Measurements from ENCODE around the gene EHHADH. TPM values are rescaled to one million over a fixed set of nuclear protein-coding genes. Genes with fewer than 3 reads are reported as not detected.

The EHHADH gene
- total RNA-seq, 1 experiment from 2014 or later = 20.1 TPM

- peaks cover 13% of the 10 kb centered on the region for H3K36me3 Mint-ChIP-seq (ENCODE audit: insufficient read depth, unreplicated experiment)
- no peaks in the 10 kb centered on the region for H3K9me3 Mint-ChIP-seq (ENCODE audit: low read depth, unreplicated experiment)
- intact Hi-C loops (cut with micrococcal nuclease; ENCODE audit: unreplicated experiment) = no loop called here
- DNase-seq = no peak
- BruUV-seq (replicated peaks) = no TSS peak
- no peaks in the 10 kb centered on the region for H3K4me1 Mint-ChIP-seq (ENCODE audit: low read depth, unreplicated experiment)
- no peak overlapping the region for H3K4me3 Mint-ChIP-seq (ENCODE audit: low read depth, unreplicated experiment)
- H3K27me3 Mint-ChIP-seq (ENCODE audit: unreplicated experiment) = peaks cover 7% of the 10 kb centered on the region
- no peak overlapping the region for H3K27ac Mint-ChIP-seq (ENCODE audit: unreplicated experiment)
- TF ChIP-seq, protein P1, sequence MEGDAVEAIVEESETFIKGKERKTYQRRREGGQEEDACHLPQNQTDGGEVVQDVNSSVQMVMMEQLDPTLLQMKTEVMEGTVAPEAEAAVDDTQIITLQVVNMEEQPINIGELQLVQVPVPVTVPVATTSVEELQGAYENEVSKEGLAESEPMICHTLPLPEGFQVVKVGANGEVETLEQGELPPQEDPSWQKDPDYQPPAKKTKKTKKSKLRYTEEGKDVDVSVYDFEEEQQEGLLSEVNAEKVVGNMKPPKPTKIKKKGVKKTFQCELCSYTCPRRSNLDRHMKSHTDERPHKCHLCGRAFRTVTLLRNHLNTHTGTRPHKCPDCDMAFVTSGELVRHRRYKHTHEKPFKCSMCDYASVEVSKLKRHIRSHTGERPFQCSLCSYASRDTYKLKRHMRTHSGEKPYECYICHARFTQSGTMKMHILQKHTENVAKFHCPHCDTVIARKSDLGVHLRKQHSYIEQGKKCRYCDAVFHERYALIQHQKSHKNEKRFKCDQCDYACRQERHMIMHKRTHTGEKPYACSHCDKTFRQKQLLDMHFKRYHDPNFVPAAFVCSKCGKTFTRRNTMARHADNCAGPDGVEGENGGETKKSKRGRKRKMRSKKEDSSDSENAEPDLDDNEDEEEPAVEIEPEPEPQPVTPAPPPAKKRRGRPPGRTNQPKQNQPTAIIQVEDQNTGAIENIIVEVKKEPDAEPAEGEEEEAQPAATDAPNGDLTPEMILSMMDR (IDR thresholded peaks at IDR 0.05; ENCODE audit: unreplicated experiment) = no peak
- CTCF ChIA-PET = interaction anchor here (1.7 kb wide), 1 partner anchor 8 kb away, joined by 4 read pairs; no protein-coding TSS in a partner anchor
Observed at GRCh38 chr3:185155678-185156077, 98.2 kb downstream of the EHHADH start.

DNA sequence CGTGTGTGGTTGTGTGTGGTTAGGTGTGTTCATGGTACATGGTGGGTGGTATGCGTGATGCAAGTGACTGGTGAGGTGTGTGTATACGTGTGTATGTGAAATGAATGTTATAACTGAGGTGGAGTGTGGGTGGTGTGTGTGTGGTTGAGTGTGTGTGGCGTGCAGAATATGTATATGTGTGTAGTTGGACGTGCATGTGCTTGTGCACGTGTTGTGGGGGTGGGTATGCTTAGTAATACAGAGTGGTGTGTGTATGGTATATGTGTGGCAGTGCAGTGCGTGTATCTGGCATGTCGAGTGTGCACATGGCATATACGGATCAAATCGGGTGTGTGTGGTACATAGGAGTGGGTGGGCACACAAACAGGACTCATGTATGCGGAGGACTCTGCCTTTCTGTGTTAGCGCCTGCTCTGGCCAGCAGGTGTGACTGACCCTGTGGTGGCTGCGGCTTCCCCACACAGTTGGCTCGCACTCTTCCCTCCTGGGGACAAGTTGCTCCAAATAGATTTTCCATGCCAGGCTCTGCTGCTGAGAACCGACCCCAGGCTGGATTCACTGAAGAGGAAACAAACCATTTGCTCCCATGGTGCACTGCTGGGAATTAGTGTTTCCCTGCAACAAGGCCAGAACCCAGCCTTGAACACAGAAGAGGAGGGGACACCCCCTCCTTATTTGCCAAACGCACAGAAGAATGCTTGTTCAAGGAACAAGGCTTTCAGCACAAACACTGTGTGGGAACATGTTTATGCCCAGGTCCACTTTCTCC, 99.8 kb downstream of the EHHADH start:
- intact Hi-C loops (cut with micrococcal nuclease; ENCODE audit: unreplicated experiment) = no loop called here
- no peaks in the 10 kb centered on the region for H3K4me1 Mint-ChIP-seq (ENCODE audit: low read depth, unreplicated experiment)
- no peaks in the 10 kb centered on the region for H3K9me3 Mint-ChIP-seq (ENCODE audit: low read depth, unreplicated experiment)
- peaks cover 13% of the 10 kb centered on the region for H3K36me3 Mint-ChIP-seq (ENCODE audit: insufficient read depth, unreplicated experiment)
- TF ChIP-seq, protein P1 (IDR thresholded peaks at IDR 0.05; ENCODE audit: unreplicated experiment) = no peak
- no peak overlapping the region for H3K27ac Mint-ChIP-seq (ENCODE audit: unreplicated experiment)
- H3K27me3 Mint-ChIP-seq (ENCODE audit: unreplicated experiment) = no peaks in the 10 kb centered on the region
- DNase-seq = no peak
- no peak overlapping the region for H3K4me3 Mint-ChIP-seq (ENCODE audit: low read depth, unreplicated experiment)
- CTCF ChIA-PET = interaction anchor here (0.6 kb wide), 1 partner anchor 91 kb away, joined by 4 read pairs; no protein-coding TSS in a partner anchor
- no TSS peak for BruUV-seq (replicated peaks)

- Mint-ChIP-seq H3K9me3 (ENCODE audit: low read depth, unreplicated experiment) (no peaks in the 10 kb centered on the region), H3K4me3 (ENCODE audit: low read depth, unreplicated experiment) (no peak overlapping the region), H3K27ac (ENCODE audit: unreplicated experiment) (no peak overlapping the region), H3K27me3 (ENCODE audit: unreplicated experiment) (no peaks in the 10 kb centered on the region), H3K4me1 (ENCODE audit: low read depth, unreplicated experiment) (no peaks in the 10 kb centered on the region), H3K36me3 (ENCODE audit: insufficient read depth, unreplicated experiment) (peaks cover 13% of the 10 kb centered on the region)
- peak; percentile 28 for DNase-seq
- intact Hi-C loops (cut with micrococcal nuclease; ENCODE audit: unreplicated experiment) = no loop called here
- CTCF ChIA-PET = interaction anchor here (0.6 kb wide), 1 partner anchor 91 kb away, joined by 4 read pairs; no protein-coding TSS in a partner anchor
- TF ChIP-seq, protein P1 (IDR thresholded peaks at IDR 0.05; ENCODE audit: unreplicated experiment) = no peak
- no TSS peak for BruUV-seq (replicated peaks)
Observed at GRCh38 chr3:185153171-185153771, 100.6 kb downstream of the EHHADH start.

- H3K27ac Mint-ChIP-seq (ENCODE audit: unreplicated experiment) = no peak within 1 kb of the TSS
- DNase-seq = peak; percentile 52
Observed at GRCh38 chr3:185152410-185153170, 101.3 kb downstream of the EHHADH start, which contains the start of gene C3orf70. Gene C3orf70, minus strand, starts transcription at chr3:185153060. Its CDS starts 237 bp downstream, at chr3:185152823.

More at GRCh38 chr3:185152410-185153170, 101.3 kb downstream of the EHHADH start, which contains the start of gene C3orf70:
- Mint-ChIP-seq H3K36me3 (ENCODE audit: insufficient read depth, unreplicated experiment) (peaks cover 13% of the 10 kb centered on the region), H3K9me3 (ENCODE audit: low read depth, unreplicated experiment) (no peaks in the 10 kb centered on the region), H3K4me3 (ENCODE audit: low read depth, unreplicated experiment) (no peak within 1 kb of the TSS), H3K27me3 (ENCODE audit: unreplicated experiment) (no peaks in the 10 kb centered on the region), H3K4me1 (ENCODE audit: low read depth, unreplicated experiment) (no peaks in the 10 kb centered on the region)
- CTCF ChIA-PET = interaction anchor here (0.5 to 1.3 kb wide), 3 partner anchors 19 to 1339 kb away, joined by 3 to 6 read pairs (median 4); no protein-coding TSS in a partner anchor
- TF ChIP-seq, protein P1 (IDR thresholded peaks at IDR 0.05; ENCODE audit: unreplicated experiment) = no peak
- BruUV-seq (replicated peaks) = no TSS peak
- intact Hi-C loops (cut with micrococcal nuclease; ENCODE audit: unreplicated experiment) = no loop called here

All from Calu3 (cell line).